ENCODE data around the gene PIK3R6. TPM values are rescaled to one million over a fixed set of nuclear protein-coding genes. Genes with fewer than 3 reads are reported as not detected.

The PIK3R6 gene
- total RNA-seq, 1 donor from 2014 or later, result 0.56 TPM

- no peaks in the 10 kb centered on the region for H3K9me3 Mint-ChIP-seq (ENCODE audit: unreplicated experiment)
- H3K36me3 Mint-ChIP-seq (ENCODE audit: low read depth, unreplicated experiment), result peaks cover 4% of the 10 kb centered on the region
- H3K27me3 Mint-ChIP-seq (ENCODE audit: unreplicated experiment), result peaks cover 3% of the 10 kb centered on the region
- H3K4me1 Mint-ChIP-seq (ENCODE audit: unreplicated experiment), result peaks cover 5% of the 10 kb centered on the region
- TF ChIP-seq CTCF (IDR thresholded peaks at IDR 0.05; ENCODE audit: unreplicated experiment), result no peak
- no peak for DNase-seq (ENCODE audit: low spot score)
- H3K27ac Mint-ChIP-seq (ENCODE audit: unreplicated experiment), result no peak overlapping the region
- H3K4me3 Mint-ChIP-seq (ENCODE audit: unreplicated experiment), result no peak overlapping the region
These were observed 38.2 kb downstream of the PIK3R6 start for GRCh38 chr17:8829036-8829941.

- Mint-ChIP-seq H3K27me3 (ENCODE audit: unreplicated experiment) (peaks cover 3% of the 10 kb centered on the region), H3K36me3 (ENCODE audit: low read depth, unreplicated experiment) (peaks cover 4% of the 10 kb centered on the region), H3K4me3 (ENCODE audit: unreplicated experiment) (no peak overlapping the region), H3K4me1 (ENCODE audit: unreplicated experiment) (peaks cover 5% of the 10 kb centered on the region), H3K9me3 (ENCODE audit: unreplicated experiment) (no peaks in the 10 kb centered on the region), H3K27ac (ENCODE audit: unreplicated experiment) (no peak overlapping the region)
- TF ChIP-seq CTCF (IDR thresholded peaks at IDR 0.05; ENCODE audit: unreplicated experiment), result no peak
- no peak for DNase-seq (ENCODE audit: low spot score)
These were observed 39.0 kb downstream of the PIK3R6 start for GRCh38 chr17:8828517-8828875.

- Mint-ChIP-seq H3K27me3 (ENCODE audit: unreplicated experiment) (peaks cover 3% of the 10 kb centered on the region), H3K27ac (ENCODE audit: unreplicated experiment) (no peak overlapping the region), H3K36me3 (ENCODE audit: low read depth, unreplicated experiment) (peaks cover 4% of the 10 kb centered on the region), H3K9me3 (ENCODE audit: unreplicated experiment) (no peaks in the 10 kb centered on the region), H3K4me1 (ENCODE audit: unreplicated experiment) (peaks cover 5% of the 10 kb centered on the region), H3K4me3 (ENCODE audit: unreplicated experiment) (peak overlapping the region; percentile 28)
- DNase-seq (ENCODE audit: low spot score), result no peak
- TF ChIP-seq CTCF (IDR thresholded peaks at IDR 0.05; ENCODE audit: unreplicated experiment), result no peak
These were observed 40.6 kb downstream of the PIK3R6 start for GRCh38 chr17:8826808-8827435.

- DNase-seq (ENCODE audit: low spot score), result no peak
- Mint-ChIP-seq H3K4me3 (ENCODE audit: unreplicated experiment) (no peak overlapping the region), H3K36me3 (ENCODE audit: low read depth, unreplicated experiment) (peaks cover 4% of the 10 kb centered on the region), H3K27ac (ENCODE audit: unreplicated experiment) (no peak overlapping the region), H3K9me3 (ENCODE audit: unreplicated experiment) (no peaks in the 10 kb centered on the region), H3K27me3 (ENCODE audit: unreplicated experiment) (peaks cover 3% of the 10 kb centered on the region), H3K4me1 (ENCODE audit: unreplicated experiment) (peaks cover 5% of the 10 kb centered on the region)
- TF ChIP-seq CTCF (IDR thresholded peaks at IDR 0.05; ENCODE audit: unreplicated experiment), result no peak
These were observed 41.7 kb downstream of the PIK3R6 start for GRCh38 chr17:8825802-8826201.

GRCh38 chr17:8823279-8823678 lies 44.2 kb downstream of the PIK3R6 start:
- Mint-ChIP-seq H3K27ac (ENCODE audit: unreplicated experiment) (no peak overlapping the region), H3K4me3 (ENCODE audit: unreplicated experiment) (no peak overlapping the region), H3K4me1 (ENCODE audit: unreplicated experiment) (peaks cover 5% of the 10 kb centered on the region), H3K27me3 (ENCODE audit: unreplicated experiment) (peaks cover 3% of the 10 kb centered on the region), H3K9me3 (ENCODE audit: unreplicated experiment) (no peaks in the 10 kb centered on the region), H3K36me3 (ENCODE audit: low read depth, unreplicated experiment) (peaks cover 4% of the 10 kb centered on the region)
- no peak for DNase-seq (ENCODE audit: low spot score)
- TF ChIP-seq CTCF (IDR thresholded peaks at IDR 0.05; ENCODE audit: unreplicated experiment), result no peak

Data from endothelial cell (in vitro differentiated cells).